ENCODE data around the gene OR2Y1.

The OR2Y1 gene

GRCh38 chr5:180736536-180736935 is 3.3 kb downstream of the OR2Y1 start:
- no peak overlapping the region for H3K9ac ChIP-seq (ENCODE audit: insufficient read length, low read depth)
- H3K9me3 ChIP-seq (ENCODE audit: insufficient read depth, low read length) = no peaks in the 10 kb centered on the region
- no peak overlapping the region for H3K4me3 ChIP-seq (ENCODE audit: insufficient read length, low read depth)
- TF ChIP-seq YY1 (IDR thresholded peaks at IDR 0.05; ENCODE audit: insufficient read depth, insufficient read length) (no peak), SUZ12 (IDR thresholded peaks at IDR 0.05; ENCODE audit: extremely low read depth, insufficient read depth, insufficient read length) (no peak), ZNF274 (IDR thresholded peaks at IDR 0.05; ENCODE audit: low read depth, low read length) (no peak)
- no peak for DNase-seq (ENCODE audit: low read depth, low spot score)
- no peaks in the 10 kb centered on the region for H3K36me3 ChIP-seq (ENCODE audit: insufficient read depth, insufficient read length, low read length)
- no peaks in the 10 kb centered on the region for H3K27me3 ChIP-seq (ENCODE audit: insufficient read depth, insufficient read length)
- H3K4me1 ChIP-seq (ENCODE audit: insufficient read depth, insufficient read length) = no peaks in the 10 kb centered on the region

- Histone ChIP-seq H3K36me3 (ENCODE audit: insufficient read depth, insufficient read length, low read length) (no peaks in the 10 kb centered on the region), H3K27me3 (ENCODE audit: insufficient read depth, insufficient read length) (no peaks in the 10 kb centered on the region), H3K4me3 (ENCODE audit: insufficient read length, low read depth) (no peak overlapping the region), H3K4me1 (ENCODE audit: insufficient read depth, insufficient read length) (no peaks in the 10 kb centered on the region), H3K9me3 (ENCODE audit: insufficient read depth, low read length) (no peaks in the 10 kb centered on the region), H3K9ac (ENCODE audit: insufficient read length, low read depth) (no peak overlapping the region)
- no peak for TF ChIP-seq SUZ12 (IDR thresholded peaks at IDR 0.05; ENCODE audit: extremely low read depth, insufficient read depth, insufficient read length)
- no peak for TF ChIP-seq YY1 (IDR thresholded peaks at IDR 0.05; ENCODE audit: insufficient read depth, insufficient read length)
- TF ChIP-seq ZNF274 (IDR thresholded peaks at IDR 0.05; ENCODE audit: low read depth, low read length) = no peak
- no peak for DNase-seq (ENCODE audit: low read depth, low spot score)
These were observed 14.9 kb downstream of the OR2Y1 start for GRCh38 chr5:180724944-180725343.

GRCh38 chr5:180723936-180724335 is 15.9 kb downstream of the OR2Y1 start:
- Histone ChIP-seq H3K27me3 (ENCODE audit: insufficient read depth, insufficient read length) (no peaks in the 10 kb centered on the region), H3K9ac (ENCODE audit: insufficient read length, low read depth) (no peak overlapping the region), H3K4me3 (ENCODE audit: insufficient read length, low read depth) (no peak overlapping the region), H3K4me1 (ENCODE audit: insufficient read depth, insufficient read length) (no peaks in the 10 kb centered on the region), H3K9me3 (ENCODE audit: insufficient read depth, low read length) (no peaks in the 10 kb centered on the region), H3K36me3 (ENCODE audit: insufficient read depth, insufficient read length, low read length) (no peaks in the 10 kb centered on the region)
- DNase-seq (ENCODE audit: low read depth, low spot score) = no peak
- TF ChIP-seq ZNF274 (IDR thresholded peaks at IDR 0.05; ENCODE audit: low read depth, low read length) (no peak), SUZ12 (IDR thresholded peaks at IDR 0.05; ENCODE audit: extremely low read depth, insufficient read depth, insufficient read length) (no peak), YY1 (IDR thresholded peaks at IDR 0.05; ENCODE audit: insufficient read depth, insufficient read length) (no peak)

GRCh38 chr5:180720486-180720885 is 19.4 kb downstream of the OR2Y1 start:
- Histone ChIP-seq H3K36me3 (ENCODE audit: insufficient read depth, insufficient read length, low read length) (no peaks in the 10 kb centered on the region), H3K9me3 (ENCODE audit: insufficient read depth, low read length) (no peaks in the 10 kb centered on the region), H3K4me3 (ENCODE audit: insufficient read length, low read depth) (no peak overlapping the region), H3K4me1 (ENCODE audit: insufficient read depth, insufficient read length) (no peaks in the 10 kb centered on the region), H3K9ac (ENCODE audit: insufficient read length, low read depth) (no peak overlapping the region), H3K27me3 (ENCODE audit: insufficient read depth, insufficient read length) (no peaks in the 10 kb centered on the region)
- TF ChIP-seq ZNF274 (IDR thresholded peaks at IDR 0.05; ENCODE audit: low read depth, low read length) (no peak), YY1 (IDR thresholded peaks at IDR 0.05; ENCODE audit: insufficient read depth, insufficient read length) (no peak), SUZ12 (IDR thresholded peaks at IDR 0.05; ENCODE audit: extremely low read depth, insufficient read depth, insufficient read length) (no peak)
- DNase-seq (ENCODE audit: low read depth, low spot score) = no peak

- H3K9me3 ChIP-seq (ENCODE audit: insufficient read depth, low read length) = no peaks in the 10 kb centered on the region
- no peak for DNase-seq (ENCODE audit: low read depth, low spot score)
- no peaks in the 10 kb centered on the region for H3K4me1 ChIP-seq (ENCODE audit: insufficient read depth, insufficient read length)
- no peak for TF ChIP-seq ZNF274 (IDR thresholded peaks at IDR 0.05; ENCODE audit: low read depth, low read length)
- TF ChIP-seq SUZ12 (IDR thresholded peaks at IDR 0.05; ENCODE audit: extremely low read depth, insufficient read depth, insufficient read length) = no peak
- no peak for TF ChIP-seq YY1 (IDR thresholded peaks at IDR 0.05; ENCODE audit: insufficient read depth, insufficient read length)
- H3K9ac ChIP-seq (ENCODE audit: insufficient read length, low read depth) = no peak overlapping the region
- no peaks in the 10 kb centered on the region for H3K27me3 ChIP-seq (ENCODE audit: insufficient read depth, insufficient read length)
- H3K36me3 ChIP-seq (ENCODE audit: insufficient read depth, insufficient read length, low read length) = no peaks in the 10 kb centered on the region
- no peak overlapping the region for H3K4me3 ChIP-seq (ENCODE audit: insufficient read length, low read depth)
These were observed 20.1 kb downstream of the OR2Y1 start for GRCh38 chr5:180719781-180720180.

GRCh38 chr5:180718810-180719453 is 20.9 kb downstream of the OR2Y1 start:
- Histone ChIP-seq H3K4me1 (ENCODE audit: insufficient read depth, insufficient read length) (no peaks in the 10 kb centered on the region), H3K36me3 (ENCODE audit: insufficient read depth, insufficient read length, low read length) (no peaks in the 10 kb centered on the region), H3K27me3 (ENCODE audit: insufficient read depth, insufficient read length) (no peaks in the 10 kb centered on the region), H3K4me3 (ENCODE audit: insufficient read length, low read depth) (no peak overlapping the region), H3K9me3 (ENCODE audit: insufficient read depth, low read length) (no peaks in the 10 kb centered on the region), H3K9ac (ENCODE audit: insufficient read length, low read depth) (no peak overlapping the region)
- TF ChIP-seq SUZ12 (IDR thresholded peaks at IDR 0.05; ENCODE audit: extremely low read depth, insufficient read depth, insufficient read length) = no peak
- TF ChIP-seq YY1 (IDR thresholded peaks at IDR 0.05; ENCODE audit: insufficient read depth, insufficient read length) = no peak
- no peak for TF ChIP-seq ZNF274 (IDR thresholded peaks at IDR 0.05; ENCODE audit: low read depth, low read length)
- DNase-seq (ENCODE audit: low read depth, low spot score) = peak; percentile 13

- Histone ChIP-seq H3K27me3 (ENCODE audit: insufficient read depth, insufficient read length) (no peaks in the 10 kb centered on the region), H3K36me3 (ENCODE audit: insufficient read depth, insufficient read length, low read length) (no peaks in the 10 kb centered on the region), H3K9me3 (ENCODE audit: insufficient read depth, low read length) (no peaks in the 10 kb centered on the region), H3K4me1 (ENCODE audit: insufficient read depth, insufficient read length) (no peaks in the 10 kb centered on the region), H3K4me3 (ENCODE audit: insufficient read length, low read depth) (no peak overlapping the region), H3K9ac (ENCODE audit: insufficient read length, low read depth) (no peak overlapping the region)
- no peak for TF ChIP-seq SUZ12 (IDR thresholded peaks at IDR 0.05; ENCODE audit: extremely low read depth, insufficient read depth, insufficient read length)
- no peak for TF ChIP-seq ZNF274 (IDR thresholded peaks at IDR 0.05; ENCODE audit: low read depth, low read length)
- no peak for TF ChIP-seq YY1 (IDR thresholded peaks at IDR 0.05; ENCODE audit: insufficient read depth, insufficient read length)
- DNase-seq (ENCODE audit: low read depth, low spot score) = no peak
These were observed 21.9 kb downstream of the OR2Y1 start for GRCh38 chr5:180717989-180718388.
